Esophagus squamous epithelium (tissue), 4 donors: ENCODE results near the gene FGD3.

Experiments used
- CTCF ChIP-seq, 6 experiments: fragments of 450-650 bp in 4 of 6; fragments of 200-600 bp in 2 of 6; sonication (generic) in 2 of 6; IDR thresholded peaks; one replicate each; pipeline ENCODE4 v1.5.1; 2016 to 2019; ENCODE audit warnings: antibody characterized with exemption in 6 of 6, mild to moderate bottlenecking in 4 of 6, moderate library complexity in 4 of 6
- POLR2A ChIP-seq, 4 donors: fragments of 450-650 bp; IDR thresholded peaks; one replicate each; pipeline ENCODE4 v1.6.1; 2017; ENCODE audit warnings: antibody characterized with exemption in 4 of 4, mild to moderate bottlenecking in 4 of 4, moderate library complexity in 3 of 4

GRCh38 chr9:92934321-92934720, 13.0 kb upstream of the FGD3 start:
- TF ChIP-seq CTCF (IDR thresholded peaks at IDR 0.05) (no peak), POLR2A (IDR thresholded peaks at IDR 0.05) (no peak)
